ENCODE measurements around the gene SLC25A26. TPM values are rescaled to one million over a fixed set of nuclear protein-coding genes. Genes with fewer than 3 reads are reported as not detected.
A peak's percentile ranks its signal among the peaks of the same experiment; 100 is the strongest.
"Not testable (repeated sequence)": the region's sequence is repeated elsewhere in the genome, so short reads cannot be mapped to it uniquely, and the experiment has no call there.

SLC25A26 gene
- total and polyA plus RNA-seq, 7 experiments from 2014 or later = 14.1 to 51.3 (median 21.7) TPM

DNA sequence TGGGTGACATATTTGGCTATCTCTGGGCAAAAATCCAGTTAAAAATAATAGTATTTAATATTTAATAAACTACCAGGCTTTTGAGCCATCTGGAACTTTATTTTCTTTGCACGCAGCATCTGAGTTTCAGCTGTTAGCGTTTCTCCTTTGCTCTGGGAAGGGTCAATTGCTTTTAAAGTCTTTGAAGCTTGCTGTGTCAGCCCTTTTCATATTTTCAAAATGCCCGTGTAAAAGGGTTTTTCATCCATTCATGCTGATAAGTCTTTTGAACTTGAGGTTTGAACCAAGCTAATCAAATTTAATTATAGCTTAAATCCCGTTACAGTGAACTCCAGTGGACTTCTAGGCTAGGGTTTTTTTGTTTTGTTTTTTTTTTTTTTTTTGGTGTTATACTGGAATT lies 79.1 kb downstream of the SLC25A26 start:
- H3K9me3 Mint-ChIP-seq = peaks cover 0 to 8% (median 0%) of the 10 kb centered on the region in 11 donors
- H3K27me3 Mint-ChIP-seq = no peaks in the 10 kb centered on the region
- POLR2A ChIA-PET = no interaction called here
- H3K27ac Mint-ChIP-seq = peak overlapping the region in 3 of 9 donors; percentile 34 to 99 (median 44)
- DNase-seq = no peak
- H3K9me3 ChIP-seq (ENCODE audit: control insufficient read depth in 2 of 3, low read length in 3 of 3) = no peaks in the 10 kb centered on the region
- H3K4me3 Mint-ChIP-seq = no peak overlapping the region
- H3K4me1 Mint-ChIP-seq = peaks cover 42 to 77% (median 68%) of the 10 kb centered on the region in 7 donors
- H3K36me3 ChIP-seq (ENCODE audit: control insufficient read depth in 2 of 3, insufficient read depth in 3 of 3, low read length in 3 of 3) = no peaks in the 10 kb centered on the region
- peaks cover 0 to 20% (median 7%) of the 10 kb centered on the region in 5 donors for H3K36me3 Mint-ChIP-seq
- H3K4me3 ChIP-seq (ENCODE audit: low read length) = no peak overlapping the region
- intact Hi-C loops (cut with micrococcal nuclease) = loop anchor here (5.0 kb wide), 2 partner anchors 72 to 92 kb away; no protein-coding TSS in a partner anchor
- H3K4me1 ChIP-seq (ENCODE audit: control insufficient read depth in 2 of 2, insufficient read depth in 2 of 2, low read length in 2 of 2) = peaks cover 49 to 70% of the 10 kb centered on the region in 2 donors
- no peaks in the 10 kb centered on the region for H3K27me3 ChIP-seq (ENCODE audit: control insufficient read depth in 2 of 2, insufficient read depth in 2 of 2, low read length in 2 of 2)
- no peak for ATAC-seq
- H3K27ac ChIP-seq (ENCODE audit: low read depth, low read length) = no peak overlapping the region
- CTCF ChIA-PET = no interaction called here

DNA sequence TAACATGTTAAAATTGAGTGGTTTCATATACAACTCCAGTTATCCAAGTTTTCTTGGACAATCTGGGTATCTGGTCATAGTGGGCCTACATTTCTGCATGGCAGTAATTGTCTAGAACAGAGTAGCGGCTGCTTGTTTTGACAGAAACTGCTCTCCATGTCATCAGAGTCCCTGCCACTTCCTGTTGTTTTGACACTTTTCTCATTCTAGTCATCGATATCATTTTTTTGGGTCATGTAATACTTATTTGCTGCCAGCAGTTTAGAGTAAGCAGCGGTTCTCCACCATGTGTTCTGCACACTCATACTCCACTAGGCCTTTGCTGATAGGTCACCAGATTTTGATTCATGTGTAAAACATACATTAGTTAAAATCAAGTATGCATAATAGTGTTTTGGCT lies 81.5 kb downstream of the SLC25A26 start:
- ChIA-PET CTCF (interaction anchor here (0.7 kb wide), 1 partner anchor 25 kb away, joined by 3 read pairs; no protein-coding TSS in a partner anchor), POLR2A (interaction anchor here (1.2 to 1.4 kb wide), 2 partner anchors 91 to 93 kb away, joined by 4 to 6 read pairs; no protein-coding TSS in a partner anchor)
- H3K36me3 Mint-ChIP-seq = peaks cover 4 to 44% (median 31%) of the 10 kb centered on the region in 5 donors
- peak in 7 of 9 donors; percentile 44 to 78 (median 64) for DNase-seq
- ATAC-seq = peak; percentile 87
- Histone ChIP-seq H3K9me3 (ENCODE audit: control insufficient read depth in 2 of 3, low read length in 3 of 3) (no peaks in the 10 kb centered on the region), H3K27me3 (ENCODE audit: control insufficient read depth in 2 of 2, insufficient read depth in 2 of 2, low read length in 2 of 2) (no peaks in the 10 kb centered on the region), H3K27ac (ENCODE audit: low read depth, low read length) (peak overlapping the region; percentile 53), H3K4me3 (ENCODE audit: low read length) (no peak overlapping the region), H3K36me3 (ENCODE audit: control insufficient read depth in 2 of 3, insufficient read depth in 3 of 3, low read length in 3 of 3) (no peaks in the 10 kb centered on the region), H3K4me1 (ENCODE audit: control insufficient read depth in 2 of 2, insufficient read depth in 2 of 2, low read length in 2 of 2) (peaks cover 49 to 79% of the 10 kb centered on the region in 2 donors)
- no peaks in the 10 kb centered on the region for H3K27me3 Mint-ChIP-seq
- H3K27ac Mint-ChIP-seq = peak overlapping the region; percentile 71 to 99 (median 94)
- H3K4me1 Mint-ChIP-seq = peaks cover 50 to 86% (median 69%) of the 10 kb centered on the region in 7 donors
- peaks cover 0 to 19% (median 12%) of the 10 kb centered on the region in 11 donors for H3K9me3 Mint-ChIP-seq
- H3K4me3 Mint-ChIP-seq = peak overlapping the region in 9 of 10 donors; percentile 29 to 71 (median 50)
- intact Hi-C loops (cut with micrococcal nuclease) = loop anchor here (1.0 to 5.0 kb wide), 5 partner anchors 70 to 199 kb away; partner anchors contain the start of gene LRIG1 (in 2 of the 2)

- ChIA-PET POLR2A (interaction anchor here (1.2 to 1.4 kb wide), 2 partner anchors 74 to 91 kb away, joined by 3 to 6 read pairs; no protein-coding TSS in a partner anchor), CTCF (interaction anchor here (0.8 kb wide), 1 partner anchor 91 kb away, joined by 3 read pairs; no protein-coding TSS in a partner anchor)
- H3K36me3 Mint-ChIP-seq = peaks cover 4 to 50% (median 37%) of the 10 kb centered on the region in 5 donors
- DNase-seq (peak in 2 of 9 donors; percentile 7 to 23), ATAC-seq (peak; percentile 74)
- intact Hi-C loops (cut with micrococcal nuclease) = loop anchor here (2.0 to 5.0 kb wide), 4 partner anchors 69 to 197 kb away; partner anchors contain the start of gene LRIG1 (in 1 of the 2)
- Histone ChIP-seq H3K4me3 (ENCODE audit: low read length) (no peak overlapping the region), H3K4me1 (ENCODE audit: control insufficient read depth in 2 of 2, insufficient read depth in 2 of 2, low read length in 2 of 2) (peaks cover 42 to 79% of the 10 kb centered on the region in 2 donors), H3K36me3 (ENCODE audit: control insufficient read depth in 2 of 3, insufficient read depth in 3 of 3, low read length in 3 of 3) (no peaks in the 10 kb centered on the region), H3K27ac (ENCODE audit: low read depth, low read length) (no peak overlapping the region), H3K27me3 (ENCODE audit: control insufficient read depth in 2 of 2, insufficient read depth in 2 of 2, low read length in 2 of 2) (no peaks in the 10 kb centered on the region), H3K9me3 (ENCODE audit: control insufficient read depth in 2 of 3, low read length in 3 of 3) (no peaks in the 10 kb centered on the region)
- peaks cover 0 to 25% (median 12%) of the 10 kb centered on the region in 11 donors for H3K9me3 Mint-ChIP-seq
- no peaks in the 10 kb centered on the region for H3K27me3 Mint-ChIP-seq
- peak overlapping the region; percentile 71 to 99 (median 94) for H3K27ac Mint-ChIP-seq
- peak overlapping the region in 6 of 10 donors; percentile 10 to 28 (median 15) for H3K4me3 Mint-ChIP-seq
- H3K4me1 Mint-ChIP-seq = peaks cover 43 to 85% (median 58%) of the 10 kb centered on the region in 7 donors
Measured at GRCh38 chr3:66303491-66303901, 82.7 kb downstream of the SLC25A26 start.

DNA sequence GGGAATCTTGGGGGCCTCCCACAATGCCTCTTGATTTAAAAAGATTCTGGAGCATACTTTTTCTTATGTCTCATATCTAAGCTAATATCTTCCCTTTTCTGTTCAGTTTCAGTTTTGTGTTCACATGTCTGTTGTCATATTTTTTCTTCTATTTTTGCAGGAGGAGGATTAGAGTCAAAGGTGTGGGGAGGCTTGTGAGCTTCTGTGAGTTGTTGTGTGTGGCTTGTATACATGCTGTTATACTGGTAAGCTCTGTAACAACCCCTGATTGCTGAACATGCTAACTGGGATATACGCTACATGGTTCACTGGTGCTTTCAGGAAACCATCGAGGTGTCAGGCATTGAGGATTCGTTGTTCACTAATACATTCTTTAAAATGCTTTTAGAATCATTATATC lies 83.5 kb downstream of the SLC25A26 start:
- H3K36me3 Mint-ChIP-seq = peaks cover 4 to 50% (median 37%) of the 10 kb centered on the region in 5 donors
- no peaks in the 10 kb centered on the region for H3K36me3 ChIP-seq (ENCODE audit: control insufficient read depth in 2 of 3, insufficient read depth in 3 of 3, low read length in 3 of 3)
- peak overlapping the region; percentile 66 to 99 (median 94) for H3K27ac Mint-ChIP-seq
- no peaks in the 10 kb centered on the region for H3K9me3 ChIP-seq (ENCODE audit: control insufficient read depth in 2 of 3, low read length in 3 of 3)
- POLR2A ChIA-PET = interaction anchor here (1.2 kb wide), 1 partner anchor 73 kb away, joined by 3 read pairs; no protein-coding TSS in a partner anchor
- H3K27me3 Mint-ChIP-seq = no peaks in the 10 kb centered on the region
- CTCF ChIA-PET = no interaction called here
- H3K4me3 Mint-ChIP-seq = peak overlapping the region in 7 of 10 donors; percentile 0 to 35 (median 7)
- H3K27me3 ChIP-seq (ENCODE audit: control insufficient read depth in 2 of 2, insufficient read depth in 2 of 2, low read length in 2 of 2) = no peaks in the 10 kb centered on the region
- DNase-seq (no peak), ATAC-seq (no peak)
- intact Hi-C loops (cut with micrococcal nuclease) = loop anchor here (5.0 kb wide), 2 partner anchors 68 to 88 kb away; no protein-coding TSS in a partner anchor
- H3K27ac ChIP-seq (ENCODE audit: low read depth, low read length) = no peak overlapping the region
- H3K4me3 ChIP-seq (ENCODE audit: low read length) = no peak overlapping the region
- H3K4me1 Mint-ChIP-seq = peaks cover 37 to 78% (median 53%) of the 10 kb centered on the region in 7 donors
- H3K4me1 ChIP-seq (ENCODE audit: control insufficient read depth in 2 of 2, insufficient read depth in 2 of 2, low read length in 2 of 2) = peaks cover 39 to 73% of the 10 kb centered on the region in 2 donors
- peaks cover 0 to 25% (median 12%) of the 10 kb centered on the region in 11 donors for H3K9me3 Mint-ChIP-seq

GRCh38 chr3:66306086-66306485 lies 85.3 kb downstream of the SLC25A26 start:
- H3K27ac ChIP-seq (ENCODE audit: low read depth, low read length); DNase-seq; H3K27me3 ChIP-seq (ENCODE audit: control insufficient read depth in 2 of 2, insufficient read depth in 2 of 2, low read length in 2 of 2); CTCF ChIA-PET; intact Hi-C loops (cut with micrococcal nuclease); H3K27me3 Mint-ChIP-seq; H3K4me3 ChIP-seq (ENCODE audit: low read length); H3K9me3 ChIP-seq (ENCODE audit: control insufficient read depth in 2 of 3, low read length in 3 of 3); POLR2A ChIA-PET; ATAC-seq; H3K36me3 ChIP-seq (ENCODE audit: control insufficient read depth in 2 of 3, insufficient read depth in 3 of 3, low read length in 3 of 3): not testable (repeated sequence)
- Mint-ChIP-seq H3K27ac (peak overlapping the region in 5 of 9 donors; percentile 22 to 62 (median 45)), H3K9me3 (peaks cover 0 to 25% (median 12%) of the 10 kb centered on the region in 11 donors), H3K4me1 (peaks cover 27 to 66% (median 47%) of the 10 kb centered on the region in 7 donors), H3K36me3 (peaks cover 4 to 50% (median 37%) of the 10 kb centered on the region in 5 donors), H3K4me3 (peak overlapping the region in 1 of 10 donors; percentile 9)
- peaks cover 29 to 66% of the 10 kb centered on the region in 2 donors for H3K4me1 ChIP-seq (ENCODE audit: control insufficient read depth in 2 of 2, insufficient read depth in 2 of 2, low read length in 2 of 2)

DNA sequence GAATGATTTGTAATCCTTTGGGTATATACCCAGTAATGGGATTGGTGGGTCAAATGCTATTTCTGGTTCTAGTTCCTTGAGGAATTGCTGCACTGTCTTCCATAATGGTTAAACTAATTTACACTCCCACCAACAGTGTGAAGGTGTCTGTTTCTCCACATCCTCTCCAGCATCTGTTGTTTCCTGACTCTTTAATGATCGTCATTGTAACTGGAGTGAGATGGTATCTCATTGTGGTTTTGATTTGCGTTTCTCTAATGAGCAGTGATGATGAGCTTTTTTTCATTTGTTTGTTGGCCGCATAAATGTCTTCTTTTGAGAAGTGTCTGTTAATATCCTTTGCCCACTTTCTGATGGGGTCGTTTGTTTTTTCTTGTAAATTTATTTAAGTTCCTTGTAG lies 86.2 kb downstream of the SLC25A26 start:
- H3K27me3 Mint-ChIP-seq; H3K27ac ChIP-seq (ENCODE audit: low read depth, low read length); H3K4me3 ChIP-seq (ENCODE audit: low read length); H3K27me3 ChIP-seq (ENCODE audit: control insufficient read depth in 2 of 2, insufficient read depth in 2 of 2, low read length in 2 of 2); POLR2A ChIA-PET; H3K36me3 ChIP-seq (ENCODE audit: control insufficient read depth in 2 of 3, insufficient read depth in 3 of 3, low read length in 3 of 3); ATAC-seq; H3K9me3 ChIP-seq (ENCODE audit: control insufficient read depth in 2 of 3, low read length in 3 of 3); CTCF ChIA-PET; intact Hi-C loops (cut with micrococcal nuclease): not testable (repeated sequence)
- peak overlapping the region in 6 of 9 donors; percentile 25 to 64 (median 54) for H3K27ac Mint-ChIP-seq
- peaks cover 20 to 57% (median 38%) of the 10 kb centered on the region in 7 donors for H3K4me1 Mint-ChIP-seq
- H3K36me3 Mint-ChIP-seq = peaks cover 4 to 49% (median 31%) of the 10 kb centered on the region in 5 donors
- H3K4me3 Mint-ChIP-seq = peak overlapping the region in 3 of 10 donors; percentile 15 to 27 (median 24)
- H3K4me1 ChIP-seq (ENCODE audit: control insufficient read depth in 2 of 2, insufficient read depth in 2 of 2, low read length in 2 of 2) = peaks cover 20 to 66% of the 10 kb centered on the region in 2 donors
- peaks cover 0 to 25% (median 12%) of the 10 kb centered on the region in 11 donors for H3K9me3 Mint-ChIP-seq
- peak in 2 of 9 donors; percentile 7 to 24 for DNase-seq
